GM06990 (cell line): Measurements from ENCODE around the gene AP2B1.
A peak's percentile ranks its signal among the peaks of the same experiment; 100 is the strongest.
"Not testable (repeated sequence)": the region's sequence is repeated elsewhere in the genome, so short reads cannot be mapped to it uniquely, and the experiment has no call there.

Experiments
- DNase-seq: peaks from one replicate; pipeline ENCODE4 v3.0.0-alpha.2; 2011; ENCODE audit not compliant: insufficient read length; ENCODE audit errors: extremely low read depth
- H3K27me3 ChIP-seq: replicated peaks from 2 replicates; pipeline ENCODE4 v1.6.0; 2011; ENCODE audit warnings: low read length; ENCODE audit not compliant: control insufficient read depth, insufficient read depth
- H3K36me3 ChIP-seq: 2 replicates; pipeline ENCODE4 v1.5.1; 2011; ENCODE audit warnings: low read length; ENCODE audit not compliant: control insufficient read depth, insufficient read depth
- H3K4me3 ChIP-seq: replicated peaks from 2 replicates; pipeline ENCODE4 v1.5.1; 2011; ENCODE audit warnings: low read depth, mild to moderate bottlenecking, control low read depth, low read length
- TF ChIP-seq, protein P1 (sequence below): IDR thresholded peaks from 2 replicates; pipeline ENCODE4 v1.5.1; 2011; ENCODE audit warnings: low read length, control low read depth, mild to moderate bottlenecking, inconsistent platforms; ENCODE audit not compliant: insufficient read depth, poor library complexity, severe bottlenecking

The AP2B1 gene

DNA sequence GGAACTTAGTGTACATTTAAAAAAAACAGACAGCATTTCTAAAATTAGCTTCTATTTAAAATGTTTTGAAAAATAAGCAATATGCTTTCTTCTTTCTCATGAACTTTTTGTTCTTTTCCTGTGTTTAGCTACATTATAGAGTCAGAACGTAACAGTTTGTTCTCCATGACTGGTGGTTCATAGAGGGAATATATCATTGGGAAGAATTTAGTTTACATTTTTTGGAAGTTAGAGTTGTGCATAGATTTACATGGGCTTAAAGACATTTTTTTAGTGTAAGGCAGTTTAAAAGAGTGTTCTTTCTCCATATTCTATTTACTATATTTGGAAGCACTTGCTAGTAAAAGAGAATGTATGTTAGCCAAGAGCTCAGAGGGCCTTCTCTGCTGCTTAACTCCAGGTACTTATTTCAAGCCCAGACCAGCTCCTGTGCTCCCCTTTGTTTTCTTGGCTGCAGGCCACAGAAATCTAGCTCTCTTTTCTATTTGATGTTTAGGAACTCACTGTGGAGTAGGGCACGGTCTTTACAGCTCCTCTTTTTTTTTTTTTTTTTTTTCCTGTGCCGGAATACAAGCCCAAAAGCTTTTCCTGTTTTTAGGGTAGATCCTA lies 20.2 kb downstream of the AP2B1 start:
- no peak overlapping the region for H3K4me3 ChIP-seq
- peaks cover 4% of the 10 kb centered on the region for H3K36me3 ChIP-seq
- no peak for DNase-seq
- TF ChIP-seq, protein P1, sequence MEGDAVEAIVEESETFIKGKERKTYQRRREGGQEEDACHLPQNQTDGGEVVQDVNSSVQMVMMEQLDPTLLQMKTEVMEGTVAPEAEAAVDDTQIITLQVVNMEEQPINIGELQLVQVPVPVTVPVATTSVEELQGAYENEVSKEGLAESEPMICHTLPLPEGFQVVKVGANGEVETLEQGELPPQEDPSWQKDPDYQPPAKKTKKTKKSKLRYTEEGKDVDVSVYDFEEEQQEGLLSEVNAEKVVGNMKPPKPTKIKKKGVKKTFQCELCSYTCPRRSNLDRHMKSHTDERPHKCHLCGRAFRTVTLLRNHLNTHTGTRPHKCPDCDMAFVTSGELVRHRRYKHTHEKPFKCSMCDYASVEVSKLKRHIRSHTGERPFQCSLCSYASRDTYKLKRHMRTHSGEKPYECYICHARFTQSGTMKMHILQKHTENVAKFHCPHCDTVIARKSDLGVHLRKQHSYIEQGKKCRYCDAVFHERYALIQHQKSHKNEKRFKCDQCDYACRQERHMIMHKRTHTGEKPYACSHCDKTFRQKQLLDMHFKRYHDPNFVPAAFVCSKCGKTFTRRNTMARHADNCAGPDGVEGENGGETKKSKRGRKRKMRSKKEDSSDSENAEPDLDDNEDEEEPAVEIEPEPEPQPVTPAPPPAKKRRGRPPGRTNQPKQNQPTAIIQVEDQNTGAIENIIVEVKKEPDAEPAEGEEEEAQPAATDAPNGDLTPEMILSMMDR, result no peak
- H3K27me3 ChIP-seq, result no peaks in the 10 kb centered on the region

DNA sequence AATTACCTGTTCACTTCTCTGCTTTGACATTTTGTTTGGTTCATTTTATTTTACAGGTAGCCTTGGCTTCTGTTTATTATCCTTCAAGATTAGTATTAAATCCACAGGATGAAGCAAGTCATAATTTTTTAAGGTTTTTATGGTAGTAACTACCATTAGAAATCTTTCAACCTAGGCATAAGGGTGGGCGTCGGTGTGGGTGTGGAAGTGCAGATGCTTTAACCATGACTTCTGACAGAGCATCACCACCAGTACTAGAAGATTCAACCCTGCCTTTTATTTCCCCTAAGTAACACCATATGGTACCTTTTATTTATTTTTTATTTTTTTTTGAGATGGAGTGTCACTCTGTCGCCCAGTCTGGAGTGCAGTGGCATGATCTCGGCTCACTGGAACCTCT lies 22.7 kb downstream of the AP2B1 start:
- H3K4me3 ChIP-seq, result no peak overlapping the region
- TF ChIP-seq, protein P1, result no peak
- no peaks in the 10 kb centered on the region for H3K27me3 ChIP-seq
- DNase-seq, result no peak
- peaks cover 4% of the 10 kb centered on the region for H3K36me3 ChIP-seq

DNA sequence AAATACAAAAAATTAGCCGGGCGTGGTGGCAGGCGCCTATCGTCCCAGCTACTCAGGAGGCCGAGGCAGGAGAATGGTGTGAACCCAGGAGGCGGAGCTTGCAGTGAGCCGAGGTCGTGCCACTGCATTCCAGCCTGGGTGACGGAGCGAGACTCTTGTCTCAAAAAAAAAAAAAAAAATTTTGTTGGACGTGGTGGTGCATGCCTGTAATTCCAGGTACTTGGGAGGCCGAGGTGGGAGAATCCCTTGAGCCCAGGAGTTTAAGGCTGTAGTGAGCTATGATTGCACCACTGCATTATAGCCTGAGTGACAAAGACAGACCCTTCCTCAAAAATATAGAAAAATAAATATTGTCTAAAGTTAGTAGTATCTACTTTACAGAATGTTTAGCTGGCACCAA lies 23.6 kb downstream of the AP2B1 start:
- H3K36me3 ChIP-seq, DNase-seq, H3K27me3 ChIP-seq, H3K4me3 ChIP-seq: not testable (repeated sequence)

GRCh38 chr17:35612924-35613521 lies 25.9 kb downstream of the AP2B1 start:
- TF ChIP-seq, protein P1, result peak; percentile 69
- no peak overlapping the region for H3K4me3 ChIP-seq
- H3K27me3 ChIP-seq, result no peaks in the 10 kb centered on the region
- no peak for DNase-seq
- H3K36me3 ChIP-seq, result peaks cover 4% of the 10 kb centered on the region

DNA sequence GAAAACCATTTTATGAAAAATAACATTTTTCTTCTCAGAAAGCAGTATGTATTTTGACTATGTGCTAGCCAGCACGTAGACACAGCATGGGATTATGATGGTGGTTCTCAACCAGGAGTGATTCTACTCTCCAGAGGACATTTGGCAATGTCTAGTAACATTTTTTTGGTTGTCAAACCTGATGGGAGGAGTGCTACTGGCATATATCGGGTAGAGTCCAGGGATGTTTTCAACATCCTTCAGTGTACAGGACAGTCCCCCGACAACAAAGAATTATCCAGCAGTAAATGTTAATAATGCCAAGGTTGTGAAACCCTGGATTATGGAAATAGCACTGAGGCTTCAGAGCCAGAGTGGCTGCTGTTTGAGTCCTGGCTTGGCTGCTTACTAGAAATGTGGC lies 27.7 kb downstream of the AP2B1 start:
- no peak for DNase-seq
- Histone ChIP-seq H3K4me3 (no peak overlapping the region), H3K36me3 (peaks cover 3% of the 10 kb centered on the region), H3K27me3 (no peaks in the 10 kb centered on the region)
- TF ChIP-seq, protein P1, result no peak

GRCh38 chr17:35616536-35616935 lies 29.4 kb downstream of the AP2B1 start:
- no peaks in the 10 kb centered on the region for H3K27me3 ChIP-seq
- TF ChIP-seq, protein P1, result no peak
- H3K4me3 ChIP-seq, result no peak overlapping the region
- DNase-seq, result no peak
- H3K36me3 ChIP-seq, result peaks cover 3% of the 10 kb centered on the region
